Measurements from ENCODE around the gene HJURP. TPM values are rescaled to one million over a fixed set of nuclear protein-coding genes. Genes with fewer than 3 reads are reported as not detected.

The HJURP gene
- total and polyA plus RNA-seq, 9 of the 15 experiments (the other 6 are each of a cell fraction or from before 2014, with no cell fraction given): 13.8 to 102 (median 28.3) TPM

DNA sequence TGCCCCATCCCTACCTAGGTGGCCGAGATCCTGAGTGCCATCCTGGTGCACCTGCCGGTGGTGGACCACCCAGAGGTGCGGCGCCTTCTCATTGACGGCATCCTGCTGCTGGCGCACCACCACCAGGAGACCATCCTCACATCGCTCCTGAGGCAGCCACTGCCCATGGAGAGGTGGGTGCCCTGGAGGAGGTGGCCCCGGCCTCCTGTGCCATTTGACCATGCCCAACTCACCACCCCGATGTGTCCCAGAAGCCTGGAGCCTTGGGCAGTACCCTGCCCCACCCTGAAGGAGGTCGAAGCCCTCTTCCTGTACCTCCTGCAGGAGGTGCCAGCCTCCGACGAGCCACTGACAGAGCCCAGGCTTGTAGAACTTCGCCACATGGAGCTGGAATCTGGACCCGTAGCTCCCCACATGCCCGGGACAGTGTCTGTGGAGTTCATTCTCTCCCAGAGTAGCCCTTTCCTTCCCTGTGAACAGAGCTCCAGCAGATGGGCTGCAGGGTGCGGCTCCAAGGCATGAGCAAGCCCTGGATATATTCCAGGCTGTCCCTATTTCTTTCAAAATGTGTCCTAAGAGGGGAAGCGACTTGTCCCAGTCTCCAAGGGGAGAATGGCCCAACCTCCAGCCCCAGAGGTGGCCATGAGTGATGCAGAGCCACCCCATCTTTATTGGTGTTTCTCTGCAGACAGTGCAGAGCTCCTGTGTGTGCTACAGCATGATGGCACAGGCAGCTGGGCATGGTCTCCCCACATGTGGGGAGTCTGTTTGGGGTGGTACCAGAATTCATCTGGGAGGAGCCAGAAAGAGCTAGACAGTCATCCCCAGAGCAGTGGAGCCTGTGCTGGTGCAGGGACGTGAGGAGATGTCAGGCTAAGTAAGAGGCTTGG is 34.2 kb downstream of the HJURP start:
- Histone ChIP-seq H3K36me3 (ENCODE audit: control insufficient read depth, insufficient read depth, low read length) (no peaks in the 10 kb centered on the region), H3K79me2 (ENCODE audit: control insufficient read depth, insufficient read depth, low read length) (no peaks in the 10 kb centered on the region), H3K27ac (ENCODE audit: extremely low read depth, low read depth, low read length) (no peak overlapping the region), H3K27me3 (ENCODE audit: control insufficient read depth in 2 of 2, insufficient read depth in 2 of 2, low read length in 2 of 2) (peaks cover 2 to 62% of the 10 kb centered on the region in 2 experiments; a peak in 4 of 5 replicates), H3K4me3 (no peak overlapping the region), H4K20me1 (replicated peaks; ENCODE audit: control insufficient read depth, insufficient read depth, low read length) (no peaks in the 10 kb centered on the region; the same call in 1 of the 2 replicates), H3K9me3 (replicated peaks; ENCODE audit: control insufficient read depth, insufficient read depth, low read depth, low read length) (no peaks in the 10 kb centered on the region), H3K4me1 (replicated peaks in 1 of 2; ENCODE audit: control insufficient read depth in 2 of 2, insufficient read depth in 2 of 2, low read length in 2 of 2) (no peaks in the 10 kb centered on the region; a peak in 1 of 5 replicates), H3K9me1 (ENCODE audit: control insufficient read depth, insufficient read depth, low read length) (no peaks in the 10 kb centered on the region), H3K9ac (ENCODE audit: insufficient read depth in 1 of 2, low read depth in 2 of 2, low read length in 2 of 2) (no peak overlapping the region), H2AFZ (ENCODE audit: low read depth, low read length) (no peak overlapping the region), H3K4me2 (ENCODE audit: insufficient read depth, low read length) (no peak overlapping the region)
- no TSS peak for BruUV-seq (replicated peaks)
- in situ Hi-C loops (cut with MboI) (no loop called here), intact Hi-C loops (cut with micrococcal nuclease) (no loop called here)
- ChIA-PET POLR2A (interaction anchor here (0.6 kb wide), 1 partner anchor 58 kb away, joined by 3 read pairs; no protein-coding TSS in a partner anchor), CTCF (ENCODE audit: low intra/inter-chr PET ratio) (no interaction called here)
- DNase-seq (ENCODE audit: extremely low read depth in 1 of 4, low spot score in 3 of 4): no peak
- WGBS (ENCODE audit: insufficient coverage, low coverage, missing lambda C conversion rate): 4% methylated on average over 12 of the region's 18 CpGs
- ATAC-seq: no peak
- FAIRE-seq: no peak
- TF ChIP-seq, protein P1, sequence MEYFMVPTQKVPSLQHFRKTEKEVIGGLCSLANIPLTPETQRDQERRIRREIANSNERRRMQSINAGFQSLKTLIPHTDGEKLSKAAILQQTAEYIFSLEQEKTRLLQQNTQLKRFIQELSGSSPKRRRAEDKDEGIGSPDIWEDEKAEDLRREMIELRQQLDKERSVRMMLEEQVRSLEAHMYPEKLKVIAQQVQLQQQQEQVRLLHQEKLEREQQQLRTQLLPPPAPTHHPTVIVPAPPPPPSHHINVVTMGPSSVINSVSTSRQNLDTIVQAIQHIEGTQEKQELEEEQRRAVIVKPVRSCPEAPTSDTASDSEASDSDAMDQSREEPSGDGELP (CRISPR knock-in tag; IDR thresholded peaks at IDR 0.05; ENCODE audit: borderline replicate concordance): no peak
- TF ChIP-seq RBM17 (IDR thresholded peaks at IDR 0.05; ENCODE audit: borderline replicate concordance, low read depth, low read length) (no peak), PHB (CRISPR knock-in tag; IDR thresholded peaks at IDR 0.05) (no peak), SUPT5H (IDR thresholded peaks at IDR 0.05) (no peak), GMEB1 (CRISPR knock-in tag; IDR thresholded peaks at IDR 0.05) (no peak), PHTF2 (CRISPR knock-in tag; IDR thresholded peaks at IDR 0.05) (no peak), KDM1A (IDR thresholded peaks at IDR 0.05) (no peak), ZNF518B (CRISPR knock-in tag; IDR thresholded peaks at IDR 0.05) (no peak), EZH2 (IDR thresholded peaks at IDR 0.05; ENCODE audit: borderline replicate concordance, low read depth, low read length) (no peak), MCM5 (IDR thresholded peaks at IDR 0.05; ENCODE audit: low read depth) (no peak), MLX (CRISPR knock-in tag; conservative IDR thresholded peaks at IDR 0.05) (no peak)
- TF ChIP-seq, protein P2, sequence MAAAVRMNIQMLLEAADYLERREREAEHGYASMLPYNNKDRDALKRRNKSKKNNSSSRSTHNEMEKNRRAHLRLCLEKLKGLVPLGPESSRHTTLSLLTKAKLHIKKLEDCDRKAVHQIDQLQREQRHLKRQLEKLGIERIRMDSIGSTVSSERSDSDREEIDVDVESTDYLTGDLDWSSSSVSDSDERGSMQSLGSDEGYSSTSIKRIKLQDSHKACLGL (CRISPR knock-in tag; IDR thresholded peaks at IDR 0.05; ENCODE audit: borderline replicate concordance, poor library complexity, severe bottlenecking): no peak

All from K562 (cell line).